MM.1S (cell line): ENCODE measurements around the gene NBPF11.
"Not testable (repeated sequence)": the region's sequence is repeated elsewhere in the genome, so short reads cannot be mapped to it uniquely, and the experiment has no call there.

Experiments
- DNase-seq: peaks from one replicate; pipeline ENCODE4 v3.0.0-alpha.2; 2015
- H2AFZ ChIP-seq: fragments of 300-600 bp; sonication (generic); 2 replicates; pipeline ENCODE4 v1.6.0; 2016; ENCODE audit warnings: antibody characterized with exemption, low read length
- H3F3A ChIP-seq: fragments of 300-600 bp; sonication (generic); 2 replicates; pipeline ENCODE4 v1.6.1; 2016; ENCODE audit warnings: mild to moderate bottlenecking, antibody characterized with exemption, low read length, moderate library complexity, mixed read lengths; ENCODE audit not compliant: insufficient read depth
- H3K27ac ChIP-seq: fragments of 300-600 bp; sonication (generic); 2 replicates; pipeline ENCODE4 v1.5.1; 2016; ENCODE audit warnings: mild to moderate bottlenecking, low read length
- H3K27me3 ChIP-seq: fragments of 300-600 bp; sonication (generic); replicated peaks from 2 replicates; pipeline ENCODE4 v1.6.0; 2016; ENCODE audit warnings: low read length; ENCODE audit not compliant: insufficient read depth
- H3K36me3 ChIP-seq: fragments of 300-600 bp; sonication (generic); replicated peaks from 2 replicates; pipeline ENCODE4 v1.6.1; 2016; ENCODE audit warnings: mild to moderate bottlenecking, low read length, mixed read lengths; ENCODE audit not compliant: insufficient read depth
- H3K4me1 ChIP-seq: fragments of 300-600 bp; sonication (generic); 2 replicates; pipeline ENCODE4 v1.6.1; 2016; ENCODE audit warnings: low read length, mixed read lengths
- H3K4me2 ChIP-seq: fragments of 300-600 bp; sonication (generic); 2 replicates; pipeline ENCODE4 v1.6.0; 2016; ENCODE audit warnings: low read depth, low read length
- H3K4me3 ChIP-seq: fragments of 300-600 bp; sonication (generic); 2 replicates; pipeline ENCODE4 v1.5.1; 2016; ENCODE audit warnings: low read length, mixed read lengths
- H3K79me2 ChIP-seq: fragments of 300-600 bp; sonication (generic); 2 replicates; pipeline ENCODE4 v1.6.1; 2016; ENCODE audit warnings: mixed run types, low read length, mixed read lengths
- H3K9ac ChIP-seq: fragments of 300-600 bp; sonication (generic); 2 replicates; pipeline ENCODE4 v1.6.1; 2016; ENCODE audit warnings: low read length, mixed read lengths
- H3K9me2 ChIP-seq: fragments of 300-600 bp; sonication (generic); replicated peaks from 2 replicates; pipeline ENCODE4 v1.6.1; 2016; ENCODE audit warnings: mild to moderate bottlenecking, low read length, mixed read lengths; ENCODE audit not compliant: insufficient read depth
- H3K9me3 ChIP-seq: fragments of 300-600 bp; sonication (generic); replicated peaks from 2 replicates; pipeline ENCODE4 v1.6.1; 2016; ENCODE audit warnings: mild to moderate bottlenecking, low read length, mixed read lengths; ENCODE audit not compliant: insufficient read depth
- H4K20me1 ChIP-seq: fragments of 300-600 bp; sonication (generic); 2 replicates; pipeline ENCODE4 v1.6.1; 2016; ENCODE audit warnings: mild to moderate bottlenecking, low read length, moderate library complexity, mixed read lengths; ENCODE audit not compliant: insufficient read depth

Gene NBPF11, protein sequence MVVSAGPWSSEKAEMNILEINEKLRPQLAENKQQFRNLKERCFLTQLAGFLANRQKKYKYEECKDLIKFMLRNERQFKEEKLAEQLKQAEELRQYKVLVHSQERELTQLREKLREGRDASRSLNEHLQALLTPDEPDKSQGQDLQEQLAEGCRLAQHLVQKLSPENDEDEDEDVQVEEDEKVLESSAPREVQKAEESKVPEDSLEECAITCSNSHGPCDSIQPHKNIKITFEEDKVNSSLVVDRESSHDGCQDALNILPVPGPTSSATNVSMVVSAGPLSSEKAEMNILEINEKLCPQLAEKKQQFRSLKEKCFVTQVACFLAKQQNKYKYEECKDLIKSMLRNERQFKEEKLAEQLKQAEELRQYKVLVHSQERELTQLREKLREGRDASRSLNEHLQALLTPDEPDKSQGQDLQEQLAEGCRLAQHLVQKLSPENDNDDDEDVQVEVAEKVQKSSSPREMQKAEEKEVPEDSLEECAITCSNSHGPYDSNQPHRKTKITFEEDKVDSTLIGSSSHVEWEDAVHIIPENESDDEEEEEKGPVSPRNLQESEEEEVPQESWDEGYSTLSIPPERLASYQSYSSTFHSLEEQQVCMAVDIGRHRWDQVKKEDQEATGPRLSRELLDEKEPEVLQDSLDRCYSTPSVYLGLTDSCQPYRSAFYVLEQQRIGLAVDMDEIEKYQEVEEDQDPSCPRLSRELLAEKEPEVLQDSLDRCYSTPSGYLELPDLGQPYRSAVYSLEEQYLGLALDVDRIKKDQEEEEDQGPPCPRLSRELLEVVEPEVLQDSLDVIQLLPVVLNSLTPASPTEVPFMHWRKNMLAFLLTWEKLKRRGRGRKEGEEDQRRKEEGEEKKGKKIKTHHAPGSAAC

DNA sequence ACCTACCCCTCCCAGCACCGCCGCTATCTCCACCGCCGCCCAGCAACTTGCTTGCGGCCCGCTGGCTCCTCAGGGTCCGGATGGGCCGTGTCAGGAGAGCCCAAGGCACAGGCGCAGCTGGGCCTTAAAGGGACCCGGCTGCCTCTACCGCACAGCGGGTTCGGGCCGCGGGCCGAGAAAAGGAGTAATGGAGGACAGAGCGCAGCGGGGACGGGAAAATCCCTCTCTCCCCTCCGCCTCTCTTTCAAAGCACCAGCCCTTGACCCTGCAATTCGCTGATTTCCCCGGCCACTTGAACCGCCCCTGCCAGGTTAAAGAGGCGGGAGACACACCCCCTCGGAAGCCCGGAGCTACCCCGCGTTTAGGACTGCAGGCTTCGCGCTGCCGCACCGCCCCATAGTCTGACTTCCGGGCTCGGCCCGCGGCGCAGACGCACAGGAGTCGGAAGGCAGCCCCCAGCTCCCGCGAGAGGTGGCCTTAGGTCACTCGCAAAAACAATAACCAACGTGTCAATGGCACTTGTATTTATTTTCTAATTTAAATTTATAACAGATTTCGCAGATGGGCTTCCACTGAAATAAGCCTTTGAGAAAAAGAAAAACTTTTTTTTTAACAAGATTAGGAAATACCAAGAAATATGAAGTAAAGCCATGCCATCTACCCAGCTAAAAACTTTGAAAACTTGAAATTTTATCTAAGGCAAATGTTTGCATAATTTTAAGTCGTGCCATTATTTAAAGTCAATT lies at the start of gene NBPF11:
Gene NBPF11 (minus strand): TSS at position 371 of the 746 bp plus-strand sequence. CDS start 25,278 bp downstream, outside the sequence.
- Histone ChIP-seq H3K4me2 (peak within 1 kb of the TSS; percentile 75), H3K4me3 (peak within 1 kb of the TSS; percentile 71), H3K9ac (peak within 1 kb of the TSS; percentile 70), H3K79me2 (peaks cover 14% of the 10 kb centered on the region), H3K27ac (peak within 1 kb of the TSS; percentile 64; the same call in 1 of the 2 replicates), H2AFZ (peak within 1 kb of the TSS; percentile 75)
- not testable (repeated sequence) for H3K9me3 ChIP-seq, H3K9me2 ChIP-seq, H3F3A ChIP-seq, H4K20me1 ChIP-seq, H3K36me3 ChIP-seq, H3K4me1 ChIP-seq, H3K27me3 ChIP-seq
- peak; percentile 97 for DNase-seq

DNA sequence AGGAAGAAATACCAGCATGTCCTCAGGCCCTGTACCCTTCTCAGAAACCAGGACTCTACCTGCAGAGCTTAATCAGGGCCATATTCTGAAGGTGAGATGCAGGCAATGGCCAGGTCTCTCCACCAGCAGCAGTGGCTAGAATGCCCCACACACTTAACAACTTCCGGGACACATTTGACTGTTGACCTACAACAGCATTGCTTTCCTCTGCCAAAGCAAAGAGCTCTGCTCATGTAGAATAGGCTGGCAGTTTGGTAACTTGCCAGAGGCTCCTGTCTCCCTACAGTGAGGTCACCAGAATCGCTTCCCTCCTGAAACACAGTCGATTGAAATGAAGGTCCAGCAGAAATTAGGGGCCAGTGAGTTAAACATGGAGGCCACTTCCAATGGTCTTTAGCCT lies 45.3 kb upstream of the NBPF11 start:
- H2AFZ ChIP-seq, H3K4me1 ChIP-seq, H3K79me2 ChIP-seq, H3F3A ChIP-seq, H3K4me3 ChIP-seq, H3K9me3 ChIP-seq, H3K27ac ChIP-seq, H3K9me2 ChIP-seq, DNase-seq, H3K9ac ChIP-seq, H3K36me3 ChIP-seq, H4K20me1 ChIP-seq, H3K27me3 ChIP-seq, H3K4me2 ChIP-seq: not testable (repeated sequence)

DNA sequence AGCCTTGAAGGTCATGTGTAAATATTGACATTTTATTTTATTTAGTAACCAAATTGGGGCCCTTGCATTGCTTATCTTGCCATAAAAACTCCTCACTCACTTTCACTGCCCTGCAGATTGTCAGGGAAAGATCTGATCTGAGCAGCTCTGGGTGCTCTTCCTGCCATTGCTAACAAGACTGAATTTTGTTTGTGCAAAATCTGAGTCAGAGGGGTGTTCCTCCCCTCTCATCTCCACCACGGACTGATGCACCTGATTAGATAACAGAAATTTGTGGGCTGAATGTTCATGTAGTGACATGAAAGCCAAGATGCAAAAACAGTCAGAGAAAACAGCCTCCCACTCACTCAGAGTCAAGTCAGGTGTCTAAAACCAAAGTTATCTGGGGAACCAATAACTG lies 44.9 kb upstream of the NBPF11 start:
- H3F3A ChIP-seq, DNase-seq, H3K79me2 ChIP-seq: not testable (repeated sequence)

DNA sequence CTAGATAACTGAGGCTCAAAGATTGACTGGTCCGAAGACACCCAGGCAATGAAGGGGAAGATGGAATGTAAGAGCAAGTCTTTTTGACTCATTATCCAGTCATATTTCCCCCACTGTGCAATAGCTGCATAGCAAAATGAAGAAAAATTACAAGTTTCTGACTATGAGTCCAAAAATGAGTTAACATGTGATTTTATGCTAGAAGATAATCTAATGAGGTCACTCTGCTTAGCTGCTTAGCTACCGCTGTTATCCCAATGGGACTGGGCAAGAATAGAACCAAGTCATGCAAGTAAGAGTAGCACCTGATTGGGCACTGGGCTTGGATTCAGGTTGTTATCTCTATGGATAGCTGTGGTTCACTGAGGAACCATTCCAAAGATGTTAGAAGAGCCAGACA lies 43.0 kb upstream of the NBPF11 start:
- not testable (repeated sequence) for H3K9me3 ChIP-seq, H2AFZ ChIP-seq, H3K36me3 ChIP-seq, H3K27ac ChIP-seq, H4K20me1 ChIP-seq, H3F3A ChIP-seq, H3K9me2 ChIP-seq, H3K9ac ChIP-seq, H3K79me2 ChIP-seq, H3K4me1 ChIP-seq, H3K4me2 ChIP-seq, DNase-seq, H3K27me3 ChIP-seq, H3K4me3 ChIP-seq

More for the DNA sequence above, 44.9 kb upstream of the NBPF11 start:
- not testable (repeated sequence) for H3K4me2 ChIP-seq, H3K9ac ChIP-seq, H3K9me3 ChIP-seq, H3K4me3 ChIP-seq, H2AFZ ChIP-seq, H3K4me1 ChIP-seq, H3K27me3 ChIP-seq, H3K27ac ChIP-seq, H4K20me1 ChIP-seq, H3K9me2 ChIP-seq, H3K36me3 ChIP-seq

DNA sequence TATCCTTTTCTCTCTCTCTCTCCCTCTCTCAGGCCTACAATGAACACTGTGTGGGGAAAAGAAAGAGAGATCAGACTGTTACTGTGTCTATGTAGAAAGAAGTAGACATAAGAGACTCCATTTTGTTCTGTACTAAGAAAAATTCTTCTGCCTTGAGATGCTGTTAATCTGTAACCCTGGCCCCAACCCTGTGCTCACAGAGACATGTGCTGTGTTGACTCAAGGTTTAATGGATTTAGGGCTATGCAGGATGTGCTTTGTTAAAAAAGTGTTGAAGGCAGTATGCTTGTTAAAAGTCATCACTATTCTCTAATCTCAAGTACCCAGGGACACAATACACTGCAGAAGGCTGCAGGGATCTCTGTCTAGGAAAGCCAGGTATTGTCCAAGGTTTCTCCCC lies 36.7 kb upstream of the NBPF11 start:
- not testable (repeated sequence) for H3K79me2 ChIP-seq, H3K4me3 ChIP-seq, H2AFZ ChIP-seq, H3K9ac ChIP-seq, H3K27me3 ChIP-seq, H3K27ac ChIP-seq, H3K4me1 ChIP-seq, H3K36me3 ChIP-seq, H3K9me3 ChIP-seq, DNase-seq, H3K4me2 ChIP-seq, H3K9me2 ChIP-seq, H3F3A ChIP-seq, H4K20me1 ChIP-seq

DNA sequence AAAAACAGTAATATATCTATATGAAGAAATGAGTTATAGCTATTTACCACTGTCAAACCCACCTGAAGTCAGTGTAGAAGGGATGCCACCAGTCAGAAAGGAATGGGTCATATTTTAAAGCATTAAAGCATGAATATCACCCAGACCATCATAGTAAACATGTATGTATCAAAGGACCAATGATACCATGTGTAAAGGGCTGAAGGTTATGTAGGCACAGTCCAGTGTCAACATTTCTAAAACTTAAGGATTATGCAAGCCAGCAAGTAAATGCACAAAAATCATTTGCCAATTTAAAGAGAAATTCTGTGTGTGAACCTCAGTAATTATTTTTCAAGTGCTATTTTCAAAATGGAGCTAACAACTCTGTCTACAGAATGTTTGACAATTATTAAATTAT lies 26.6 kb upstream of the NBPF11 start:
- not testable (repeated sequence) for H3K36me3 ChIP-seq, H2AFZ ChIP-seq, H3K4me2 ChIP-seq, H4K20me1 ChIP-seq, H3K9me3 ChIP-seq, H3K27me3 ChIP-seq, H3K4me3 ChIP-seq, H3K9ac ChIP-seq, H3F3A ChIP-seq, H3K9me2 ChIP-seq, H3K4me1 ChIP-seq, DNase-seq, H3K27ac ChIP-seq, H3K79me2 ChIP-seq

DNA sequence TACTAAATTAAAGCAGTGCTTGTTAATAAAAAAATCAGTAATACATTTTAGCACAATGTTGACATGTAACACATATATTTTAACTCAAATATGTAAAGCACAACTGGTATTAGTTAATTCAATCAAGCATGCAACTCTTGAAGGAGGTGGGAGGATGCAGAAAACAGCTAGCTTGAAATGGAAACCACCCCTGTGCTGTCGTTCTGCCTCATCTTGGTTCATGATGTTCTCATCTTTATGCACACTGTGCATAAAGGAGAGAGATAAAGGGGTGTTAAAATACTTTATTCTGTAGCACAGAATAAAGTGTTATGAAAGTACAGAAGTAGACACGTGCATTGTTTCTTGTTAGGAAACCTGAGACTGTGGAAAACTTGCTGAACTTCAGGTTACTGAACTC lies 23.3 kb upstream of the NBPF11 start:
- H3K9me2 ChIP-seq, H4K20me1 ChIP-seq, H3K9me3 ChIP-seq, H3K27ac ChIP-seq, H3K4me2 ChIP-seq, H3K4me3 ChIP-seq, DNase-seq, H3K9ac ChIP-seq, H3K79me2 ChIP-seq, H3K36me3 ChIP-seq, H3K4me1 ChIP-seq, H3K27me3 ChIP-seq, H2AFZ ChIP-seq, H3F3A ChIP-seq: not testable (repeated sequence)
